HEK293 (cell line): ENCODE data around the gene SLC35E3.
A peak's percentile ranks its signal among the peaks of the same experiment; 100 is the strongest.

Experiments used
- GLI2 ChIP-seq: fragments of 450-650 bp; formaldehyde crosslinking; IDR thresholded peaks from 2 replicates; pipeline ENCODE4; 2017; ENCODE audit warnings: missing biosample characterization, missing genetic modification characterization, low read depth, borderline replicate concordance
- GLI4 ChIP-seq: fragments of 450-650 bp; formaldehyde crosslinking; IDR thresholded peaks from 2 replicates; pipeline ENCODE4 v1.5.1; 2016; ENCODE audit warnings: missing biosample characterization, missing genetic modification characterization
- HOXA7 ChIP-seq: sonication (generic); formaldehyde crosslinking; IDR thresholded peaks from 2 replicates; pipeline ENCODE4 v1.8.1; 2022; ENCODE audit warnings: missing genetic modification reagents, borderline replicate concordance
- OVOL3 ChIP-seq: fragments of 450-650 bp; formaldehyde crosslinking; IDR thresholded peaks from 2 replicates; pipeline ENCODE4 v1.5.1; 2016; ENCODE audit warnings: missing biosample characterization, missing genetic modification characterization
- PRDM1 ChIP-seq: fragments of 450-650 bp; formaldehyde crosslinking; IDR thresholded peaks from 2 replicates; pipeline ENCODE4; 2016; ENCODE audit warnings: missing biosample characterization, missing genetic modification characterization
- SCRT2 ChIP-seq: fragments of 450-650 bp; formaldehyde crosslinking; IDR thresholded peaks from 2 replicates; pipeline ENCODE4 v1.5.1; 2016; ENCODE audit warnings: missing biosample characterization, missing genetic modification characterization
- SP2 ChIP-seq: fragments of 450-650 bp; formaldehyde crosslinking; IDR thresholded peaks from 2 replicates; pipeline ENCODE4 v1.5.1; 2016; ENCODE audit warnings: missing biosample characterization, missing genetic modification characterization
- ZBTB1 ChIP-seq: fragments of 450-650 bp; formaldehyde crosslinking; IDR thresholded peaks from 2 replicates; pipeline ENCODE4 v1.5.1; 2016; ENCODE audit warnings: missing biosample characterization, missing genetic modification characterization
- ZBTB26 ChIP-seq: fragments of 450-650 bp; formaldehyde crosslinking; optimal IDR thresholded peaks from 2 replicates; pipeline ENCODE3; 2016; ENCODE audit warnings: missing biosample characterization, mild to moderate bottlenecking, missing genetic modification characterization
- ZBTB44 ChIP-seq: fragments of 450-650 bp; IDR thresholded peaks from 2 replicates; pipeline ENCODE4 v1.5.1; 2018; ENCODE audit warnings: missing biosample characterization, mild to moderate bottlenecking, missing genetic modification characterization
- ZFHX2 ChIP-seq: fragments of 450-650 bp; formaldehyde crosslinking; conservative IDR thresholded peaks from 2 replicates; pipeline ENCODE4 v1.5.1; 2016; ENCODE audit warnings: missing biosample characterization, missing genetic modification characterization
- ZFP3 ChIP-seq: fragments of 450-650 bp; formaldehyde crosslinking; IDR thresholded peaks from 2 replicates; pipeline ENCODE4 v1.5.1; 2016; ENCODE audit warnings: low read depth, missing biosample characterization, missing genetic modification characterization
- ZNF10 ChIP-seq: fragments of 450-650 bp; formaldehyde crosslinking; IDR thresholded peaks from 2 replicates; pipeline ENCODE4 v1.5.1; 2017; ENCODE audit warnings: missing biosample characterization, missing genetic modification characterization
- ZNF114 ChIP-seq: fragments of 450-650 bp; formaldehyde crosslinking; IDR thresholded peaks from 2 replicates; pipeline ENCODE4 v1.5.0; 2017; ENCODE audit warnings: missing biosample characterization, missing genetic modification characterization
- ZNF140 ChIP-seq: fragments of 450-650 bp; formaldehyde crosslinking; IDR thresholded peaks from 2 replicates; pipeline ENCODE4 v1.5.1; 2016; ENCODE audit warnings: missing biosample characterization, missing genetic modification characterization
- ZNF16 ChIP-seq: fragments of 450-650 bp; formaldehyde crosslinking; IDR thresholded peaks from 2 replicates; pipeline ENCODE4 v1.5.1; 2016; ENCODE audit warnings: low read depth, missing biosample characterization, missing genetic modification characterization
- ZNF184 ChIP-seq: fragments of 450-650 bp; IDR thresholded peaks from 2 replicates; pipeline ENCODE4 v1.5.1; 2018; ENCODE audit warnings: missing biosample characterization, mild to moderate bottlenecking, missing genetic modification characterization
- ZNF19 ChIP-seq: fragments of 450-650 bp; formaldehyde crosslinking; IDR thresholded peaks from 2 replicates; pipeline ENCODE4; 2016; ENCODE audit warnings: missing biosample characterization, missing genetic modification characterization, low read depth
- ZNF404 ChIP-seq: fragments of 450-650 bp; formaldehyde crosslinking; IDR thresholded peaks from 2 replicates; pipeline ENCODE4 v1.5.1; 2017; ENCODE audit warnings: missing biosample characterization, missing genetic modification characterization
- ZNF513 ChIP-seq: fragments of 450-650 bp; IDR thresholded peaks from 2 replicates; pipeline ENCODE4 v1.5.1; 2018; ENCODE audit warnings: missing biosample characterization, missing genetic modification characterization
- ZNF548 ChIP-seq: fragments of 450-650 bp; formaldehyde crosslinking; IDR thresholded peaks from 2 replicates; pipeline ENCODE4 v1.5.1; 2016; ENCODE audit warnings: missing biosample characterization, missing genetic modification characterization
- ZNF561 ChIP-seq: fragments of 450-650 bp; IDR thresholded peaks from 2 replicates; pipeline ENCODE4 v1.5.1; 2018; ENCODE audit warnings: missing biosample characterization, missing genetic modification characterization, borderline replicate concordance
- ZNF571 ChIP-seq: fragments of 450-650 bp; formaldehyde crosslinking; IDR thresholded peaks from 2 replicates; pipeline ENCODE4 v1.5.0; 2017; ENCODE audit warnings: missing biosample characterization, missing genetic modification characterization
- ZNF596 ChIP-seq: fragments of 450-650 bp; IDR thresholded peaks from 2 replicates; pipeline ENCODE4 v1.5.0; 2018; ENCODE audit warnings: missing biosample characterization, mild to moderate bottlenecking, missing genetic modification characterization, moderate library complexity
- ZNF654 ChIP-seq: fragments of 450-650 bp; formaldehyde crosslinking; IDR thresholded peaks from 2 replicates; pipeline ENCODE4 v1.5.1; 2016; ENCODE audit warnings: low read depth, missing biosample characterization, missing genetic modification characterization
- ZNF704 ChIP-seq: fragments of 450-650 bp; formaldehyde crosslinking; IDR thresholded peaks from 2 replicates; pipeline ENCODE4 v1.5.1; 2016; ENCODE audit warnings: missing biosample characterization, missing genetic modification characterization
- ZNF747 ChIP-seq: fragments of 450-650 bp; formaldehyde crosslinking; IDR thresholded peaks from 2 replicates; pipeline ENCODE4 v1.5.1; 2016; ENCODE audit warnings: missing biosample characterization, missing genetic modification characterization
- ZNF791 ChIP-seq: fragments of 450-650 bp; formaldehyde crosslinking; IDR thresholded peaks from 2 replicates; pipeline ENCODE4 v1.5.1; 2016; ENCODE audit warnings: missing biosample characterization, missing genetic modification characterization
- ZNF830 ChIP-seq: fragments of 450-650 bp; IDR thresholded peaks from 2 replicates; pipeline ENCODE4 v1.5.0; 2018; ENCODE audit warnings: missing biosample characterization, missing genetic modification characterization, low read depth, mild to moderate bottlenecking, moderate library complexity
- ZNF837 ChIP-seq: fragments of 450-650 bp; formaldehyde crosslinking; IDR thresholded peaks from 2 replicates; pipeline ENCODE4 v1.5.1; 2016; ENCODE audit warnings: missing biosample characterization, missing genetic modification characterization
- ZSCAN4 ChIP-seq: fragments of 450-650 bp; formaldehyde crosslinking; IDR thresholded peaks from 2 replicates; pipeline ENCODE4 v1.5.1; 2017; ENCODE audit warnings: missing biosample characterization, missing genetic modification characterization
- TF ChIP-seq, protein P1 (sequence below): fragments of 450-650 bp; formaldehyde crosslinking; IDR thresholded peaks from 2 replicates; pipeline ENCODE4 v1.5.1; 2017; ENCODE audit warnings: missing biosample characterization, mild to moderate bottlenecking, missing genetic modification characterization, moderate library complexity
- TF ChIP-seq, protein P2 (sequence below): fragments of 450-650 bp; formaldehyde crosslinking; IDR thresholded peaks from 2 replicates; pipeline ENCODE4 v1.5.1; 2017; ENCODE audit warnings: missing biosample characterization, missing genetic modification characterization

SLC35E3 gene

GRCh38 chr12:68745904-68746571, at the start of gene SLC35E3 (continued):
- TF ChIP-seq, protein P1, sequence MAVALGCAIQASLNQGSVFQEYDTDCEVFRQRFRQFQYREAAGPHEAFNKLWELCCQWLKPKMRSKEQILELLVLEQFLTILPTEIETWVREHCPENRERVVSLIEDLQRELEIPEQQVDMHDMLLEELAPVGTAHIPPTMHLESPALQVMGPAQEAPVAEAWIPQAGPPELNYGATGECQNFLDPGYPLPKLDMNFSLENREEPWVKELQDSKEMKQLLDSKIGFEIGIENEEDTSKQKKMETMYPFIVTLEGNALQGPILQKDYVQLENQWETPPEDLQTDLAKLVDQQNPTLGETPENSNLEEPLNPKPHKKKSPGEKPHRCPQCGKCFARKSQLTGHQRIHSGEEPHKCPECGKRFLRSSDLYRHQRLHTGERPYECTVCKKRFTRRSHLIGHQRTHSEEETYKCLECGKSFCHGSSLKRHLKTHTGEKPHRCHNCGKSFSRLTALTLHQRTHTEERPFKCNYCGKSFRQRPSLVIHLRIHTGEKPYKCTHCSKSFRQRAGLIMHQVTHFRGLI (tag by site-specific recombination), result no peak
- no peak for TF ChIP-seq ZNF830 (tag by site-specific recombination)
- TF ChIP-seq ZNF571 (tag by site-specific recombination), result no peak
- TF ChIP-seq ZFHX2 (tag by site-specific recombination), result peak; percentile 94
- TF ChIP-seq SCRT2 (tag by site-specific recombination), result no peak
- no peak for TF ChIP-seq GLI2 (tag by site-specific recombination)
- no peak for TF ChIP-seq ZNF184 (tag by site-specific recombination)
- no peak for TF ChIP-seq ZNF513 (tag by site-specific recombination)
- no peak; the same call in 1 of the 2 replicates for TF ChIP-seq ZNF561
- no peak for TF ChIP-seq GLI4 (tag by site-specific recombination)
- TF ChIP-seq ZNF16 (tag by site-specific recombination), result no peak
- peak; percentile 91 for TF ChIP-seq ZFP3
- TF ChIP-seq PRDM1 (tag by site-specific recombination), result no peak
- no peak for TF ChIP-seq ZSCAN4 (tag by site-specific recombination)
- TF ChIP-seq, protein P2, sequence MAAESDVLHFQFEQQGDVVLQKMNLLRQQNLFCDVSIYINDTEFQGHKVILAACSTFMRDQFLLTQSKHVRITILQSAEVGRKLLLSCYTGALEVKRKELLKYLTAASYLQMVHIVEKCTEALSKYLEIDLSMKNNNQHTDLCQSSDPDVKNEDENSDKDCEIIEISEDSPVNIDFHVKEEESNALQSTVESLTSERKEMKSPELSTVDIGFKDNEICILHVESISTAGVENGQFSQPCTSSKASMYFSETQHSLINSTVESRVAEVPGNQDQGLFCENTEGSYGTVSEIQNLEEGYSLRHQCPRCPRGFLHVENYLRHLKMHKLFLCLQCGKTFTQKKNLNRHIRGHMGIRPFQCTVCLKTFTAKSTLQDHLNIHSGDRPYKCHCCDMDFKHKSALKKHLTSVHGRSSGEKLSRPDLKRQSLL (tag by site-specific recombination), result no peak
- TF ChIP-seq ZNF704 (tag by site-specific recombination), result no peak
- no peak for TF ChIP-seq ZNF791
- TF ChIP-seq OVOL3 (tag by site-specific recombination), result no peak
- TF ChIP-seq ZBTB26 (tag by site-specific recombination), result peak; percentile 78
- TF ChIP-seq SP2, result peak; percentile 79
- no peak for TF ChIP-seq ZNF10 (tag by site-specific recombination)
- no peak for TF ChIP-seq ZBTB44 (tag by site-specific recombination)
- no peak for TF ChIP-seq ZNF747 (tag by site-specific recombination)
- no peak for TF ChIP-seq HOXA7 (CRISPR knock-in tag)
- no peak for TF ChIP-seq ZNF140 (tag by site-specific recombination)
- no peak for TF ChIP-seq ZNF404 (tag by site-specific recombination)
- TF ChIP-seq ZNF837 (tag by site-specific recombination), result 0 out of 2 replicates have a peak, but pooled peaks have one; percentile 29
- TF ChIP-seq ZNF114, result no peak
- TF ChIP-seq ZNF19 (tag by site-specific recombination), result no peak
- no peak for TF ChIP-seq ZNF548 (tag by site-specific recombination)
- no peak for TF ChIP-seq ZNF654 (tag by site-specific recombination)
- peak; percentile 26; the same call in 1 of the 2 replicates for TF ChIP-seq ZBTB1 (tag by site-specific recombination)
- no peak for TF ChIP-seq ZNF596 (tag by site-specific recombination)
